SK-N-SH treated with all-trans-retinoic acid at 6 μM for 48 hours (cell line): ENCODE data around the gene MBOAT7.

Experiments
- ATAC-seq: fragments of 200-7000 bp; cut with Tn5 transposase; 3 replicates; pipeline ENCODE4 v1.9.1; 2020; ENCODE audit warnings: mild to moderate bottlenecking, moderate library complexity
- ARNTL ChIP-seq: fragments of 450-650 bp; formaldehyde crosslinking; IDR thresholded peaks from 2 replicates; pipeline ENCODE4 v1.5.0; 2020; ENCODE audit warnings: low read depth, mild to moderate bottlenecking, moderate library complexity, borderline replicate concordance
- BACH2 ChIP-seq: fragments of 250-450 bp; sonication (Bioruptor Pico); IDR thresholded peaks from 2 replicates; pipeline ENCODE4 v1.9.0; 2021; ENCODE audit warnings: mild to moderate bottlenecking, borderline replicate concordance
- CSDC2 ChIP-seq: fragments of 250-450 bp; sonication (Bioruptor Pico); IDR thresholded peaks from 2 replicates; pipeline ENCODE4 v1.5.0; 2020; ENCODE audit warnings: mild to moderate bottlenecking, moderate library complexity
- ESRRG ChIP-seq: fragments of 250-450 bp; sonication (Bioruptor Pico); IDR thresholded peaks from 2 replicates; pipeline ENCODE4 v1.6.1; 2021; ENCODE audit warnings: mild to moderate bottlenecking
- GLIS3 ChIP-seq: fragments of 250-450 bp; sonication (Bioruptor Pico); IDR thresholded peaks from 2 replicates; pipeline ENCODE4 v1.5.0; 2020; ENCODE audit warnings: mild to moderate bottlenecking, moderate library complexity
- ISL1 ChIP-seq: fragments of 250-450 bp; sonication (Bioruptor Pico); IDR thresholded peaks from 2 replicates; pipeline ENCODE4 v2.1.2; 2022; ENCODE audit warnings: mild to moderate bottlenecking, moderate library complexity
- OSR1 ChIP-seq: fragments of 250-450 bp; sonication (Bioruptor Pico); IDR thresholded peaks from 2 replicates; pipeline ENCODE4 v1.8.0; 2022; ENCODE audit warnings: moderate library complexity, mild to moderate bottlenecking, inconsistent platforms
- PPARA ChIP-seq: fragments of 250-450 bp; sonication (Bioruptor Pico); IDR thresholded peaks from 2 replicates; pipeline ENCODE4 v1.5.0; 2020; ENCODE audit warnings: mild to moderate bottlenecking, borderline replicate concordance
- RARB ChIP-seq: fragments of 250-450 bp; sonication (Bioruptor Pico); IDR thresholded peaks from 2 replicates; pipeline ENCODE4 v1.8.0; 2021; ENCODE audit warnings: mild to moderate bottlenecking, moderate library complexity
- SNAI2 ChIP-seq: fragments of 250-450 bp; sonication (Bioruptor Pico); IDR thresholded peaks from 2 replicates; pipeline ENCODE4 v1.5.0; 2020; ENCODE audit warnings: mild to moderate bottlenecking, moderate library complexity
- TCF4 ChIP-seq: fragments of 250-450 bp; sonication (Bioruptor Pico); IDR thresholded peaks from 2 replicates; pipeline ENCODE4 v1.8.0; 2021; ENCODE audit warnings: mild to moderate bottlenecking, moderate library complexity, borderline replicate concordance
- TOX ChIP-seq: fragments of 250-450 bp; sonication (Bioruptor Pico); IDR thresholded peaks from 2 replicates; pipeline ENCODE4 v1.8.0; 2021; ENCODE audit warnings: mild to moderate bottlenecking, moderate library complexity, borderline replicate concordance
- ZC3H10 ChIP-seq: fragments of 250-450 bp; sonication (Bioruptor Pico); IDR thresholded peaks from 2 replicates; pipeline ENCODE4 v1.5.1; 2021; ENCODE audit warnings: mild to moderate bottlenecking, moderate library complexity
- ZFP3 ChIP-seq: fragments of 250-450 bp; sonication (Bioruptor Pico); IDR thresholded peaks from 2 replicates; pipeline ENCODE4 v1.5.0; 2020; ENCODE audit warnings: mild to moderate bottlenecking, moderate library complexity
- ZFP30 ChIP-seq: fragments of 450-650 bp; formaldehyde crosslinking; IDR thresholded peaks from 2 replicates; pipeline ENCODE4 v1.5.0; 2022; ENCODE audit warnings: mild to moderate bottlenecking, moderate library complexity
- ZNF565 ChIP-seq: fragments of 450-650 bp; formaldehyde crosslinking; conservative IDR thresholded peaks from 2 replicates; pipeline ENCODE4 v1.5.0; 2020; ENCODE audit warnings: low read depth, mild to moderate bottlenecking, moderate library complexity
- ZNF70 ChIP-seq: fragments of 450-650 bp; formaldehyde crosslinking; IDR thresholded peaks from 2 replicates; pipeline ENCODE4 v1.5.0; 2020; ENCODE audit warnings: mild to moderate bottlenecking, moderate library complexity
- ZNF8 ChIP-seq: fragments of 450-650 bp; formaldehyde crosslinking; IDR thresholded peaks from 2 replicates; pipeline ENCODE4 v1.5.0; 2020; ENCODE audit warnings: mild to moderate bottlenecking, moderate library complexity
- TF ChIP-seq, protein P1 (sequence below): fragments of 250-450 bp; sonication (Bioruptor Pico); IDR thresholded peaks from 2 replicates; pipeline ENCODE4 v1.8.0; 2020; ENCODE audit warnings: mild to moderate bottlenecking, moderate library complexity, borderline replicate concordance
- TF ChIP-seq, protein P2 (sequence below): fragments of 250-450 bp; sonication (Bioruptor Pico); IDR thresholded peaks from 2 replicates; pipeline ENCODE4 v1.5.0; 2020; ENCODE audit warnings: mild to moderate bottlenecking, moderate library complexity
- TF ChIP-seq, protein P3 (sequence below): fragments of 250-450 bp; sonication (Bioruptor Pico); IDR thresholded peaks from 2 replicates; pipeline ENCODE4 v1.5.1; 2020; ENCODE audit warnings: low read depth, mild to moderate bottlenecking, moderate library complexity
- TF ChIP-seq, protein P4 (sequence below): fragments of 250-450 bp; sonication (Bioruptor Pico); IDR thresholded peaks from 2 replicates; pipeline ENCODE4 v1.5.1; 2021; ENCODE audit warnings: mild to moderate bottlenecking, moderate library complexity

MBOAT7 gene

DNA sequence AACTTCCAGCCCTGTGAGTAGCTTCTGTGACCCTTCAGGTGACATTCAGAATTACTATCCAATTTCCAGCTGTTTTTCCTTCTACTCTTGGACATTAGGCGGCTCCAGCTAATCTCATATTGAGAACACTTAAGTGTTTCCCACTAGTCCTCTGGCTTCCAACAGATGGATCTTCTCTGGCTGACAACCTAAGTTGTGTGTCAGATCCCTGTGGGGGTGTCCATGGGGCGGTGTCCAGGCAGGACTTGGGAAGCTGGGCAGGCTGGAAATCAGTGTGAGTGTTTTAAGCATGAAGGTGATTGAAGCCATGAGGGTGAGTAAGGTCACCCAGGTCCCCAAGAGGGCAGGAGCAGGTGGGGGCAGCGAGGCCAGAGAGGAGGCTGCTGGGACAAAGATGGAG is 41.7 kb downstream of the MBOAT7 start:
- ATAC-seq, result no peak
- TF ChIP-seq BACH2, result no peak
- TF ChIP-seq, protein P1, sequence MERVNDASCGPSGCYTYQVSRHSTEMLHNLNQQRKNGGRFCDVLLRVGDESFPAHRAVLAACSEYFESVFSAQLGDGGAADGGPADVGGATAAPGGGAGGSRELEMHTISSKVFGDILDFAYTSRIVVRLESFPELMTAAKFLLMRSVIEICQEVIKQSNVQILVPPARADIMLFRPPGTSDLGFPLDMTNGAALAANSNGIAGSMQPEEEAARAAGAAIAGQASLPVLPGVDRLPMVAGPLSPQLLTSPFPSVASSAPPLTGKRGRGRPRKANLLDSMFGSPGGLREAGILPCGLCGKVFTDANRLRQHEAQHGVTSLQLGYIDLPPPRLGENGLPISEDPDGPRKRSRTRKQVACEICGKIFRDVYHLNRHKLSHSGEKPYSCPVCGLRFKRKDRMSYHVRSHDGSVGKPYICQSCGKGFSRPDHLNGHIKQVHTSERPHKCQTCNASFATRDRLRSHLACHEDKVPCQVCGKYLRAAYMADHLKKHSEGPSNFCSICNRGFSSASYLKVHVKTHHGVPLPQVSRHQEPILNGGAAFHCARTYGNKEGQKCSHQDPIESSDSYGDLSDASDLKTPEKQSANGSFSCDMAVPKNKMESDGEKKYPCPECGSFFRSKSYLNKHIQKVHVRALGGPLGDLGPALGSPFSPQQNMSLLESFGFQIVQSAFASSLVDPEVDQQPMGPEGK, result no peak
- no peak for TF ChIP-seq CSDC2 (CRISPR knock-in tag)
- TF ChIP-seq, protein P2, sequence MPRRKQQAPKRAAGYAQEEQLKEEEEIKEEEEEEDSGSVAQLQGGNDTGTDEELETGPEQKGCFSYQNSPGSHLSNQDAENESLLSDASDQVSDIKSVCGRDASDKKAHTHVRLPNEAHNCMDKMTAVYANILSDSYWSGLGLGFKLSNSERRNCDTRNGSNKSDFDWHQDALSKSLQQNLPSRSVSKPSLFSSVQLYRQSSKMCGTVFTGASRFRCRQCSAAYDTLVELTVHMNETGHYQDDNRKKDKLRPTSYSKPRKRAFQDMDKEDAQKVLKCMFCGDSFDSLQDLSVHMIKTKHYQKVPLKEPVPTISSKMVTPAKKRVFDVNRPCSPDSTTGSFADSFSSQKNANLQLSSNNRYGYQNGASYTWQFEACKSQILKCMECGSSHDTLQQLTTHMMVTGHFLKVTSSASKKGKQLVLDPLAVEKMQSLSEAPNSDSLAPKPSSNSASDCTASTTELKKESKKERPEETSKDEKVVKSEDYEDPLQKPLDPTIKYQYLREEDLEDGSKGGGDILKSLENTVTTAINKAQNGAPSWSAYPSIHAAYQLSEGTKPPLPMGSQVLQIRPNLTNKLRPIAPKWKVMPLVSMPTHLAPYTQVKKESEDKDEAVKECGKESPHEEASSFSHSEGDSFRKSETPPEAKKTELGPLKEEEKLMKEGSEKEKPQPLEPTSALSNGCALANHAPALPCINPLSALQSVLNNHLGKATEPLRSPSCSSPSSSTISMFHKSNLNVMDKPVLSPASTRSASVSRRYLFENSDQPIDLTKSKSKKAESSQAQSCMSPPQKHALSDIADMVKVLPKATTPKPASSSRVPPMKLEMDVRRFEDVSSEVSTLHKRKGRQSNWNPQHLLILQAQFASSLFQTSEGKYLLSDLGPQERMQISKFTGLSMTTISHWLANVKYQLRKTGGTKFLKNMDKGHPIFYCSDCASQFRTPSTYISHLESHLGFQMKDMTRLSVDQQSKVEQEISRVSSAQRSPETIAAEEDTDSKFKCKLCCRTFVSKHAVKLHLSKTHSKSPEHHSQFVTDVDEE (CRISPR knock-in tag), result no peak
- TF ChIP-seq ESRRG (CRISPR knock-in tag), result no peak
- no peak for TF ChIP-seq ZFP30 (CRISPR knock-in tag)
- no peak for TF ChIP-seq TOX
- TF ChIP-seq ZNF70, result no peak
- TF ChIP-seq GLIS3 (CRISPR knock-in tag), result no peak
- TF ChIP-seq ZNF565 (CRISPR knock-in tag), result no peak
- TF ChIP-seq, protein P3, sequence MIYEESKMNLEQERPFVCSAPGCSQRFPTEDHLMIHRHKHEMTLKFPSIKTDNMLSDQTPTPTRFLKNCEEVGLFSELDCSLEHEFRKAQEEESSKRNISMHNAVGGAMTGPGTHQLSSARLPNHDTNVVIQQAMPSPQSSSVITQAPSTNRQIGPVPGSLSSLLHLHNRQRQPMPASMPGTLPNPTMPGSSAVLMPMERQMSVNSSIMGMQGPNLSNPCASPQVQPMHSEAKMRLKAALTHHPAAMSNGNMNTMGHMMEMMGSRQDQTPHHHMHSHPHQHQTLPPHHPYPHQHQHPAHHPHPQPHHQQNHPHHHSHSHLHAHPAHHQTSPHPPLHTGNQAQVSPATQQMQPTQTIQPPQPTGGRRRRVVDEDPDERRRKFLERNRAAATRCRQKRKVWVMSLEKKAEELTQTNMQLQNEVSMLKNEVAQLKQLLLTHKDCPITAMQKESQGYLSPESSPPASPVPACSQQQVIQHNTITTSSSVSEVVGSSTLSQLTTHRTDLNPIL, result no peak
- no peak for TF ChIP-seq ZFP3
- no peak for TF ChIP-seq ISL1
- no peak for TF ChIP-seq ZNF8 (CRISPR knock-in tag)
- TF ChIP-seq SNAI2 (CRISPR knock-in tag), result no peak
- TF ChIP-seq RARB (CRISPR knock-in tag), result no peak
- TF ChIP-seq TCF4 (CRISPR knock-in tag), result no peak
- no peak for TF ChIP-seq ARNTL (CRISPR knock-in tag)
- TF ChIP-seq OSR1 (CRISPR knock-in tag), result no peak
- TF ChIP-seq PPARA, result no peak

DNA sequence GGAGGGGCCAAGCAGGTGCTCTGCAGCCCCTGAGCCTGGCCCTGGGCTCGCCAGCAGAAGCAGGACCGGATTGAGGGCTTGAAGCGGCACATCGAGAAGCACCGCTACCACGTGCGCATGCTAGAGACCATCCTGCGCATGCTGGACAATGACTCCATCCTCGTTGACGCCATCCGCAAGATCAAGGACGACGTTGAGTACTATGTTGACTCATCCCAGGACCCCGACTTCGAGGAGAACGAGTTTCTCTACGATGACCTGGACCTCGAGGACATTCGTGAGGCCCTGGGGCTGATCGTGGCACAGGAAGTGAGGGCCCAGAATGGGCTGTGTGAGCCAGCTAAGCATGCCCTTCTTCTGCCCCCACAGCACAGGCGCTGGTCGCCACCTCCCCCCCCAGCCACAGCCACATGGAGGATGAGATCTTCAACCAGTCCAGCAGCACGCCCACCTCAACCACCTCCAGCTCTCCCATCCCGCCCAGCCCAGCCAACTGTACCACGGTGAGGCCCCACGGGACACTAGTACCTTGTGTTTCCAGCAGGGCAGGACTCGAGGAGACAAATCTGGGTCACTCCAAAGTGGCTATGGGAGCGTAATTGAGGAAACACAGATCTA is 43.7 kb downstream of the MBOAT7 start:
- TF ChIP-seq ZC3H10 (no peak), TCF4 (CRISPR knock-in tag) (no peak)
- ATAC-seq, result no peak

DNA sequence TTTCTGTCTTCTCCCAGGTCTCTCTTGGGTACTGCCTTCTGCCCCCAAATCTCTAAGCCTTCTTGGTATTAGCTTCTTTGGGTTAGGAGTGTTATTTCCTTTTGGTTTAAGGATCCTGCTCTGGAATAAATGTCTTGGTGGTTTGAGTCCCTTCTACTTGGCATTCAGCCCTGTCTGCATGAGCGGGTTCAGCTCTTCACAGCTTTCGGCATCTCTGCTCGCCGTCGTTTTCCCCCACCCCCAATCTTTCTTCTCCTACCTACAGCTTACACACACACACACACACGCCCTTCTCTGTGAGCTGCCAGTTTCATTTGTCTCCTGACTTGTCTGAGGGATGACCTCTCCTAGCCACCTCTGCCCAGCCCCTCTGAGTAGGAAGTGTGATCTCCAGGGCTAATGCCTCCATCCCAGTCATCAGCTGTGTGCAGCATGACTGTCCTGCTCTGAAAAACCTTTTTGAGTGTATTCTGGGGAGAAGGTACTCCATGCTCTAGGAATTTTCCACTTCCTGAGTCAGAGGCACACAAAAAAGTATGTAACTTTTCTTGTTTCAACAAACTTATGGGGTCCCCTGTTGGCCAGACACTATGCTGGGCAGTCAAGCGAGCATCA is 47.1 kb downstream of the MBOAT7 start:
- no peak for TF ChIP-seq ZNF70
- no peak for TF ChIP-seq TCF4 (CRISPR knock-in tag)
- TF ChIP-seq ZFP3, result no peak
- no peak for TF ChIP-seq ESRRG (CRISPR knock-in tag)
- no peak for TF ChIP-seq OSR1 (CRISPR knock-in tag)
- TF ChIP-seq ZNF8 (CRISPR knock-in tag), result no peak
- TF ChIP-seq, protein P4, sequence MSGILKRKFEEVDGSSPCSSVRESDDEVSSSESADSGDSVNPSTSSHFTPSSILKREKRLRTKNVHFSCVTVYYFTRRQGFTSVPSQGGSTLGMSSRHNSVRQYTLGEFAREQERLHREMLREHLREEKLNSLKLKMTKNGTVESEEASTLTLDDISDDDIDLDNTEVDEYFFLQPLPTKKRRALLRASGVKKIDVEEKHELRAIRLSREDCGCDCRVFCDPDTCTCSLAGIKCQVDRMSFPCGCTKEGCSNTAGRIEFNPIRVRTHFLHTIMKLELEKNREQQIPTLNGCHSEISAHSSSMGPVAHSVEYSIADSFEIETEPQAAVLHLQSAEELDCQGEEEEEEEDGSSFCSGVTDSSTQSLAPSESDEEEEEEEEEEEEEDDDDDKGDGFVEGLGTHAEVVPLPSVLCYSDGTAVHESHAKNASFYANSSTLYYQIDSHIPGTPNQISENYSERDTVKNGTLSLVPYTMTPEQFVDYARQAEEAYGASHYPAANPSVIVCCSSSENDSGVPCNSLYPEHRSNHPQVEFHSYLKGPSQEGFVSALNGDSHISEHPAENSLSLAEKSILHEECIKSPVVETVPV, result no peak
- no peak for TF ChIP-seq ZFP30 (CRISPR knock-in tag)
- no peak for TF ChIP-seq ZNF565 (CRISPR knock-in tag)
- no peak for TF ChIP-seq ARNTL (CRISPR knock-in tag)
- no peak for TF ChIP-seq ZC3H10
- no peak for TF ChIP-seq BACH2
- ATAC-seq, result no peak

DNA sequence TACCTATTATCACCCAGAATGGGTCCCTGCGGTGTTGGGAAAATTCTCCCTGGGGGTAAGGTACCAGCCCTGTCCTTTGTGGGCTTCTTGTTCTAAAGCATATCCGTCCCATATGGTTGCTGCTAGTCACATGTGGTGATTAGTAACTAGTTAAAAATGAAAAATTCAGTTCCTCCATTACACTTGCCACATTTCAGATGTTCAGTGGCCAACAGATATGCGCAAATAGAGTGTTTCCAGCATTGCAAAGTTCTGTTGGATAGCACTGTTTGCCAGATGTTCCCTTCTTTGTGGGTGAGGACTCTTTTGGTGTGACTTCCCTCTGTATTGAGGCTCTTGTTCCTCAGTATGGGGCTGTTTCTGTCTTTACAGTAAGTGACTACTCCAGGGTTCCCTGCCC is 48.0 kb downstream of the MBOAT7 start:
- no peak for ATAC-seq
- TF ChIP-seq ZNF8 (CRISPR knock-in tag), result no peak
- TF ChIP-seq GLIS3 (CRISPR knock-in tag), result no peak
- TF ChIP-seq, protein P4, result no peak
- TF ChIP-seq PPARA, result no peak
- TF ChIP-seq ISL1, result no peak
- no peak for TF ChIP-seq ARNTL (CRISPR knock-in tag)
- TF ChIP-seq ESRRG (CRISPR knock-in tag), result no peak
- TF ChIP-seq TCF4 (CRISPR knock-in tag), result no peak
- no peak for TF ChIP-seq ZNF565 (CRISPR knock-in tag)
- no peak for TF ChIP-seq ZFP30 (CRISPR knock-in tag)
- TF ChIP-seq BACH2, result no peak
- TF ChIP-seq CSDC2 (CRISPR knock-in tag), result no peak
- no peak for TF ChIP-seq SNAI2 (CRISPR knock-in tag)
- no peak for TF ChIP-seq TOX
